CD14-positive monocyte (primary cell): ENCODE data around the gene TUBB. TPM values are rescaled to one million over a fixed set of nuclear protein-coding genes. Genes with fewer than 3 reads are reported as not detected.

Experiments used
- DNase-seq, 3 donors: peaks; one replicate each; pipeline ENCODE4 v3.0.0-alpha.2; 2011 to 2022
- H2AFZ ChIP-seq: 2 replicates; pipeline ENCODE4 v1.6.0; 2012; ENCODE audit warnings: mild to moderate bottlenecking, low read depth, low read length, inconsistent platforms; ENCODE audit not compliant: insufficient read depth, poor library complexity, severe bottlenecking
- H3K27ac ChIP-seq, 2 donors: 1 replicate in 1 of 2; 2 replicates in 1 of 2; pipeline ENCODE4 v1.5.1; 2012 to 2013; ENCODE audit warnings: low read length in 2 of 2, control low read depth in 1 of 2, inconsistent platforms in 1 of 2, low read depth in 1 of 2, mild to moderate bottlenecking in 1 of 2
- H3K27me3 ChIP-seq, 2 donors: one replicate each; pipeline versions ENCODE4 v1.6.0 to v1.6.1; 2011 to 2013; ENCODE audit warnings: low read length in 2 of 2; ENCODE audit not compliant: control insufficient read depth in 2 of 2, insufficient read depth in 2 of 2
- H3K36me3 ChIP-seq, 2 donors: replicated peaks in 1 of 2; 1 replicate in 1 of 2; 2 replicates in 1 of 2; pipeline versions ENCODE4 v1.5.1 to v1.6.1; 2012 to 2013; ENCODE audit warnings: low read length in 2 of 2, control low read depth in 1 of 2, inconsistent platforms in 1 of 2, mild to moderate bottlenecking in 1 of 2; ENCODE audit not compliant: insufficient read depth in 2 of 2, control insufficient read depth in 1 of 2
- H3K4me1 ChIP-seq, 2 donors: 1 replicate in 1 of 2; 2 replicates in 1 of 2; pipeline versions ENCODE4 v1.5.1 to v1.6.1; 2012 to 2013; ENCODE audit warnings: low read length in 2 of 2, control low read depth in 1 of 2, inconsistent platforms in 1 of 2, mild to moderate bottlenecking in 1 of 2, moderate library complexity in 1 of 2; ENCODE audit not compliant: insufficient read depth in 2 of 2, control insufficient read depth in 1 of 2
- H3K4me2 ChIP-seq: replicated peaks from 2 replicates; pipeline ENCODE3; 2012; ENCODE audit warnings: low read length, moderate library complexity, mild to moderate bottlenecking; ENCODE audit not compliant: poor library complexity, severe bottlenecking; ENCODE audit errors: extremely low read depth
- H3K4me3 ChIP-seq, 3 experiments: fragments of 200-600 bp in 1 of 3; sonication (generic) in 1 of 3; replicated peaks in 1 of 3; 1 replicate in 2 of 3; 2 replicates in 1 of 3; pipeline ENCODE4 v1.5.1; 2011 to 2013; ENCODE audit warnings: low read length in 3 of 3, mild to moderate bottlenecking in 3 of 3, control low read depth in 2 of 3, low read depth in 2 of 3, inconsistent platforms in 1 of 3, moderate library complexity in 1 of 3
- H3K79me2 ChIP-seq: 2 replicates; pipeline ENCODE4 v1.6.0; 2012; ENCODE audit warnings: mild to moderate bottlenecking, control low read depth, inconsistent platforms, low read length, moderate library complexity; ENCODE audit not compliant: insufficient read depth
- H3K9ac ChIP-seq: 2 replicates; pipeline ENCODE4 v1.6.0; 2017; ENCODE audit warnings: low read length, mild to moderate bottlenecking; ENCODE audit not compliant: insufficient read depth, poor library complexity, severe bottlenecking
- H3K9me3 ChIP-seq, 2 donors: replicated peaks in 1 of 2; 1 replicate in 1 of 2; 2 replicates in 1 of 2; pipeline versions ENCODE4 v1.5.1 to v1.6.1; 2012 to 2013; ENCODE audit warnings: low read length in 2 of 2, control low read depth in 1 of 2; ENCODE audit not compliant: control insufficient read depth in 1 of 2, insufficient read depth in 1 of 2
- H4K20me1 ChIP-seq: 2 replicates; pipeline ENCODE4 v1.6.0; 2012; ENCODE audit warnings: mild to moderate bottlenecking, low read length, control low read depth, moderate library complexity; ENCODE audit not compliant: insufficient read depth
- H3K27ac Mint-ChIP-seq, 7 donors: one replicate each; pipeline ENCODE4 v1.8.0; 2020; ENCODE audit warnings: mild to moderate bottlenecking in 7 of 7, mixed read lengths in 7 of 7, moderate library complexity in 6 of 7, inconsistent platforms in 2 of 7
- H3K27me3 Mint-ChIP-seq, 3 donors: one replicate each; pipeline ENCODE4 v1.8.0; 2021 to 2022; ENCODE audit warnings: low read depth in 3 of 3, mild to moderate bottlenecking in 3 of 3, mixed read lengths in 3 of 3, moderate library complexity in 3 of 3, inconsistent platforms in 1 of 3
- H3K36me3 Mint-ChIP-seq, 2 donors: one replicate each; pipeline ENCODE4 v1.8.0; 2020; ENCODE audit warnings: mixed read lengths in 2 of 2, inconsistent platforms in 1 of 2, mild to moderate bottlenecking in 1 of 2
- H3K4me1 Mint-ChIP-seq: one replicate; pipeline ENCODE4 v1.8.0; 2020; ENCODE audit warnings: mild to moderate bottlenecking, mixed read lengths
- H3K4me3 Mint-ChIP-seq, 2 donors: one replicate each; pipeline ENCODE4 v1.8.0; 2020; ENCODE audit warnings: mild to moderate bottlenecking in 2 of 2, mixed read lengths in 2 of 2, moderate library complexity in 1 of 2
- H3K9me3 Mint-ChIP-seq, 7 donors: one replicate each; pipeline ENCODE4 v1.8.0; 2020 to 2022; ENCODE audit warnings: mixed read lengths in 7 of 7, mild to moderate bottlenecking in 6 of 7, moderate library complexity in 6 of 7, inconsistent platforms in 2 of 7
- WGBS: methylation state at CpG from one replicate; pipeline ENCODE4 v1.1.5; 2013; ENCODE audit warnings: missing lambda C conversion rate; ENCODE audit not compliant: insufficient coverage; 5-methylcytosine and 5-hydroxymethylcytosine counted together
- intact Hi-C, 2 donors: fragments of 100-400 bp; cut with micrococcal nuclease; formaldehyde crosslinking; loops; one replicate each; pipeline versions ENCODE4 v1.15.0 to v1.15.1; 2023
- polyA plus RNA-seq, 3 donors: library from polyadenylated mRNA; depleted of rRNA in 1 of 3; unstranded in 2 of 3; stranded (reverse) in 1 of 3; fragments of 300-500 nt in 2 of 3; fragments of >200 nt in 1 of 3; fragmentation: Illumina TruSeq in 2 of 3; gene quantifications; 1 replicate in 2 of 3; 2 replicates in 1 of 3; pipeline ENCODE4 v1.2.3, GENCODE V29; 2012 to 2021
- TF ChIP-seq, protein P1 (sequence below): fragments of 200-600 bp; IDR thresholded peaks from one replicate; pipeline ENCODE4 v1.8.0; 2022; ENCODE audit warnings: antibody characterized with exemption, mild to moderate bottlenecking

Gene TUBB
- polyA plus RNA-seq, 3 donors = 48.4 to 130 (median 57.0) TPM

- peak overlapping the region; percentile 100 for H3K4me2 ChIP-seq
- H3K4me3 ChIP-seq = peak overlapping the region; percentile 96 to 100 (median 96)
- H3K9me3 ChIP-seq = no peaks in the 10 kb centered on the region
- H3K36me3 ChIP-seq = peaks cover 26 to 27% of the 10 kb centered on the region in 2 donors
- H2AFZ ChIP-seq = peak overlapping the region; percentile 28
- TF ChIP-seq, protein P1, sequence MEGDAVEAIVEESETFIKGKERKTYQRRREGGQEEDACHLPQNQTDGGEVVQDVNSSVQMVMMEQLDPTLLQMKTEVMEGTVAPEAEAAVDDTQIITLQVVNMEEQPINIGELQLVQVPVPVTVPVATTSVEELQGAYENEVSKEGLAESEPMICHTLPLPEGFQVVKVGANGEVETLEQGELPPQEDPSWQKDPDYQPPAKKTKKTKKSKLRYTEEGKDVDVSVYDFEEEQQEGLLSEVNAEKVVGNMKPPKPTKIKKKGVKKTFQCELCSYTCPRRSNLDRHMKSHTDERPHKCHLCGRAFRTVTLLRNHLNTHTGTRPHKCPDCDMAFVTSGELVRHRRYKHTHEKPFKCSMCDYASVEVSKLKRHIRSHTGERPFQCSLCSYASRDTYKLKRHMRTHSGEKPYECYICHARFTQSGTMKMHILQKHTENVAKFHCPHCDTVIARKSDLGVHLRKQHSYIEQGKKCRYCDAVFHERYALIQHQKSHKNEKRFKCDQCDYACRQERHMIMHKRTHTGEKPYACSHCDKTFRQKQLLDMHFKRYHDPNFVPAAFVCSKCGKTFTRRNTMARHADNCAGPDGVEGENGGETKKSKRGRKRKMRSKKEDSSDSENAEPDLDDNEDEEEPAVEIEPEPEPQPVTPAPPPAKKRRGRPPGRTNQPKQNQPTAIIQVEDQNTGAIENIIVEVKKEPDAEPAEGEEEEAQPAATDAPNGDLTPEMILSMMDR = no peak
- H3K79me2 ChIP-seq = peaks cover 95% of the 10 kb centered on the region
- H3K4me1 Mint-ChIP-seq = peaks cover 47% of the 10 kb centered on the region
- peaks cover 85% of the 10 kb centered on the region for H4K20me1 ChIP-seq
- peaks cover 46 to 63% of the 10 kb centered on the region in 2 donors for H3K4me1 ChIP-seq
- peak overlapping the region; percentile 99 for H3K9ac ChIP-seq
- 0% methylated on average over 4 of the region's 11 CpGs for WGBS
- peaks cover 52 to 68% of the 10 kb centered on the region in 2 donors for H3K36me3 Mint-ChIP-seq
- peaks cover 0 to 5% (median 0%) of the 10 kb centered on the region in 3 donors for H3K27me3 Mint-ChIP-seq
- no peaks in the 10 kb centered on the region for H3K27me3 ChIP-seq
- H3K9me3 Mint-ChIP-seq = peaks cover 0 to 1% (median 0%) of the 10 kb centered on the region in 7 donors
- intact Hi-C loops = loop anchor here in 1 of 2 donors (5.0 kb wide), 1 partner anchor 65 kb away; the partner anchor contains the start of genes MRPS18B and PPP1R10
- H3K4me3 Mint-ChIP-seq = peak overlapping the region; percentile 94 to 99
- H3K27ac Mint-ChIP-seq = peak overlapping the region; percentile 97 to 100 (median 99)
- H3K27ac ChIP-seq = peak overlapping the region; percentile 99
- DNase-seq = peak; percentile 91 to 93 (median 92)
These were observed 37.7 kb upstream of the TUBB start for GRCh38 chr6:30682143-30683117.

DNA sequence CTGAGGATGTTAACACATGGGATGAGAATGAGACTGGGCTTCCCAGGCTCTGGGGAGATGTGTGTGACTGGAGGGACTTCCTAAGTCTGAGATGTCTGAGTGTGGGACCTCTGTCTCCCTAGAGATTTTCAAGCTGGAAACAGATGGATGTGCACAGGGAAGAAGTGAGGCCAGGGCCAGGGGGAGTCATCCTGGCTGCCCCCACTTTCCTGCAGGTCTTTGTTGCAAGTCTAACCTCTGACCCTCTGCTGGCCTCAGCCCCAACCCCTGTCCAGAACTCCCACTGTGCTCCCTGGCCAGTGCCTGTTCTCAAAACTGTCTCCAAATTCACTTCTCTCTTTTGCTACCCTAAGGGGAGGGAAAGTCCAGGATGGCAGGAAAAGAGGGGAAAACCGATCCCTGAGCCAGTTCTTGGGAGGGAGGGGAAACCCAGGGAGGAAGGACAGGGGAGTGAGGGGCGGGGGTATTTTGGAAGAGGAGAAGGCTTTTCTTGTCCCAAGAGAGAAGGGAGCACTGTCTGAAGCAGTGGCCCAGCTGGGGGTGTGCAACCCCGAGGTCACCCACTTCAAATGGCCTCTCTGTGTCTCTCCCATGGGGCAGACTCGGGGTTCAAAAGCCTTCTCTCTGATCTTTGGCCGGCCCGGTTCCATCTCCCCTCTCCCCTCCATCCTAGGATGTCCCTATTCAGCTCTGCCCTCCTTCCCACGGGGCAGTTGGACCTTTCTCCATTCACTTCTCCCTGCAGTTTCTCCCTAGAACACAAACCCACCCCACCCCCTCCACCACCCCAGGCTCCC, 36.8 kb upstream of the TUBB start:
- H3K9me3 ChIP-seq = no peaks in the 10 kb centered on the region
- peak overlapping the region; percentile 99 for H3K27ac ChIP-seq
- H3K36me3 Mint-ChIP-seq = peaks cover 47 to 64% of the 10 kb centered on the region in 2 donors
- 0% methylated on average over 6 of the region's 7 CpGs for WGBS
- peaks cover 99% of the 10 kb centered on the region for H3K79me2 ChIP-seq
- H3K9ac ChIP-seq = peak overlapping the region; percentile 99
- H3K27me3 Mint-ChIP-seq = peaks cover 0 to 5% (median 0%) of the 10 kb centered on the region in 3 donors
- H3K27me3 ChIP-seq = no peaks in the 10 kb centered on the region
- TF ChIP-seq, protein P1 = no peak
- peaks cover 76% of the 10 kb centered on the region for H4K20me1 ChIP-seq
- peak in 2 of 3 donors; percentile 47 to 85 for DNase-seq
- H3K27ac Mint-ChIP-seq = peak overlapping the region; percentile 97 to 100 (median 99)
- intact Hi-C loops = loop anchor here in 1 of 2 donors (5.0 kb wide), 1 partner anchor 66 kb away; the partner anchor contains the start of genes MRPS18B and PPP1R10
- peaks cover 55 to 72% of the 10 kb centered on the region in 2 donors for H3K4me1 ChIP-seq
- H3K4me1 Mint-ChIP-seq = peaks cover 57% of the 10 kb centered on the region
- peaks cover 18% of the 10 kb centered on the region in 2 donors for H3K36me3 ChIP-seq
- no peak overlapping the region for H2AFZ ChIP-seq
- H3K9me3 Mint-ChIP-seq = peaks cover 0 to 1% (median 0%) of the 10 kb centered on the region in 7 donors
- H3K4me2 ChIP-seq = peak overlapping the region; percentile 100
- H3K4me3 ChIP-seq = peak overlapping the region; percentile 96 to 100 (median 96)
- H3K4me3 Mint-ChIP-seq = peak overlapping the region; percentile 94 to 99
